Measurements from ENCODE around the gene TSPAN1.

The TSPAN1 gene, protein sequence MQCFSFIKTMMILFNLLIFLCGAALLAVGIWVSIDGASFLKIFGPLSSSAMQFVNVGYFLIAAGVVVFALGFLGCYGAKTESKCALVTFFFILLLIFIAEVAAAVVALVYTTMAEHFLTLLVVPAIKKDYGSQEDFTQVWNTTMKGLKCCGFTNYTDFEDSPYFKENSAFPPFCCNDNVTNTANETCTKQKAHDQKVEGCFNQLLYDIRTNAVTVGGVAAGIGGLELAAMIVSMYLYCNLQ

DNA sequence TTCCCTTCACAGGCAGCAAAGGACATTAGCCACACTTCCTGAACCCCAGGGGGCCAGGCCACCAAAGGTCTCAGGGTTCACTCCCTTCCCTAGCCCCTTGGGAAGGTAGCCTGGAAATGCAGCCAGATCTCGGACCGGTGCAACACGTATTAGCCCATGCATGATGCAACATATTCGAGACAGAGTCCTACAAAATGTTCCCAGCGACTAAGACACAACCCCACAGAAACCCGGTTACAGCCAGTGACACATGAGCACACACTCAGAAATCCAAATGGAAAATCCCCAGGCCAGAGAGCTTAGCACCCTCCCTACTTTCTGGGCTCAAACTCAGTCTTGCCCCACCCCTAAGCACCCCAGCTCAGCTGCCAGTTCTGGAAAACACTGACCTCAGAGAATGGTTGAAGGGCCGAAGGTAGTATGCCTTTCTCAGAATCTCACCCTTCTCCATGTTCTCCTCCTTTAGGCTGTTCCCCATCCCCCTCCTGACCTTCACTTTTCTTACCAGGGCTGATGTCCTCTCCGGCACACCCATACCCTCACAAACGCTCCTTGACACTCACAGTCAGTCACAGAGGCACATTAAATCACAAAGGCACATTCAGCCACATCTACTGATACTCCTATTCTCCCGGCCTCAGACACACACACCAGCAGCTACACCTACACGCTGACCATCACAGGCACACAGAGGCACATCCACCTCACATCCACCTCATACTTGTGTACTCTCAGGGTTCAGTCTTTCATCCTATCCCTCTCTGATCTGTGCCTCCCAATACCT lies at the start of gene TSPAN1:
Gene TSPAN1, plus strand, starts transcription at position 640 of the 784 bp plus-strand sequence. CDS start 6,021 bp downstream, outside the sequence.
- DNase-seq, result no peak

GRCh38 chr1:46128344-46128743 lies 46.5 kb upstream of the TSPAN1 start:
- no peak for DNase-seq

DNA sequence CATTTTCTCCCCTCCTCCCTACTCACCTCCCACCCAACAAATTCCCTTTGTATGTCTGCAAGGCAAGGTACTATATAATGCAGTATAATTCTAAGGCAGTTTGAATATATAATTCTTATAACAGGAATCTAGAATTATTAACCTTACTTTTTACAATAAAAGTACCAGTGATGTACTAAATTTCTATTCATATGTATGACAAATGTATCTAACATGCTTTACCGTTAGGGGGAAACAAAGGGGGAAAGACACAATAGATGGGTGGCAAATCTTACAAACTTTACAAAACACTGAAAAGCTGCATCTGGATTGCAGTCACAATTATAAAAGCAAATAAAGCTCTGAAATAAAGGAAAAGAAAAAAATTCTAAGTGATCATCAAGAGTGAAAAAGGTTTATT lies 44.8 kb upstream of the TSPAN1 start:
- no peak for DNase-seq

- DNase-seq, result no peak
These were observed 44.3 kb upstream of the TSPAN1 start for GRCh38 chr1:46130606-46131005.

DNA sequence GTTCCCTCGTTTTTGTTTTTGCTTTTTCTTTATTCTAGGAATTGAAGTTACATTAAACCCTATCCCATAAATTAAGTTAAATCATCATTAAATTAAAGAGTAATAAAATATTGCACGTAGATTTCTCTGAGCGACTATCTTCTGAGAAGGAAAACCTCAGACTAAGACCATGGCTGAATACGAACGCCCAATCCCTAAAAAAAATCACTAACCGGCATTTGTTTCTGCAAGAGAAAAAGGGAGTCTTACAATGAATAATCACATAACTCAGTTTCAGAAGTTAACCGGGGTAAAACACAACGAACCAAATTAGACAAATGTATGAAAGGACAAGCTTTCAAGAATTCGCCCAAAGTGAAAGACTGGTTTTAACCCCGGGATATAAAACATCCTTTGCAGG lies 43.8 kb upstream of the TSPAN1 start:
- no peak for DNase-seq

DNA sequence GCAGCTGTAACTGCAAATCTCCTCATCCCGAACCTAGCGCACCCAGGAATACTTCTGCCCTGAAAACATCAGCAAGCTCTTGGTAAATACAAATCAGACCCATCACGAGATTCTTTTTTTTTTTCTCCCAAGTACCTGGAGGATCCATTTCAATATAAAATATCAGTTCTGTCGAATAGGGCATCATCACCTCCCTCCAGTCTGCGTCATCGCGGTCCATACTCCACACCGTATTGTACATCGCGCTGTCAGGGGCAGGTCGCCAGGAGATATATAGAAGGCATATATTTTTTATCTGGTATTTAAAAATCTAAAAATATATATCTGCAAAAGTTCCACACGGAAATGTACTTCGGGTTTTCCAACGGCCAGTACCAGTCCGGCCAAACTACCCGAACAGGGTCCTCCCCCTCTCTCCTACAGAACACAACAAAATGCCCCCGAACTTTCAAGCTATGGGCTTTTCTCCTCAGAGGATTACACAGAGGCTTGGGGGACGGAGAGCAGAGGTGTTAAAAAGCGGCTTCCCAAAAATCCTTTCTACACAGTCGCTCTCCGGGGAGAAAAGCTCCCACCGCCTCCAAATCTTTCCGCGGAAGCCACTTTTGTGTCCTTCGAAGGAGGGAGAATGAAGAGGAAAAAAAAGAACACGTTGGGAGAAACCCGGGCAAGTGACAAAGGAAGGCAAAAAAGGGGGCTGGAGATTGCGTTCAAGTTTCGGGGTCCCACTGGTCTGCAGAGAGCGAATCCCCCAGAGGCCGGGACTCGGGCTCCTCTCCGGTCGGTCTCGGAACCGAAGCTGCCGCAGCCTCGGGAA lies 43.0 kb upstream of the TSPAN1 start:
- peak; percentile 15 for DNase-seq

- peak; percentile 97 for DNase-seq
These were observed 42.2 kb upstream of the TSPAN1 start, which contains the start of gene PIK3R3 for GRCh38 chr1:46132529-46133180. Gene PIK3R3, minus strand, starts transcription at chr1:46132629. Its CDS starts 677 bp downstream, at chr1:46131952.

- DNase-seq, result no peak
These were observed 41.7 kb upstream of the TSPAN1 start for GRCh38 chr1:46133181-46133658.

DNA sequence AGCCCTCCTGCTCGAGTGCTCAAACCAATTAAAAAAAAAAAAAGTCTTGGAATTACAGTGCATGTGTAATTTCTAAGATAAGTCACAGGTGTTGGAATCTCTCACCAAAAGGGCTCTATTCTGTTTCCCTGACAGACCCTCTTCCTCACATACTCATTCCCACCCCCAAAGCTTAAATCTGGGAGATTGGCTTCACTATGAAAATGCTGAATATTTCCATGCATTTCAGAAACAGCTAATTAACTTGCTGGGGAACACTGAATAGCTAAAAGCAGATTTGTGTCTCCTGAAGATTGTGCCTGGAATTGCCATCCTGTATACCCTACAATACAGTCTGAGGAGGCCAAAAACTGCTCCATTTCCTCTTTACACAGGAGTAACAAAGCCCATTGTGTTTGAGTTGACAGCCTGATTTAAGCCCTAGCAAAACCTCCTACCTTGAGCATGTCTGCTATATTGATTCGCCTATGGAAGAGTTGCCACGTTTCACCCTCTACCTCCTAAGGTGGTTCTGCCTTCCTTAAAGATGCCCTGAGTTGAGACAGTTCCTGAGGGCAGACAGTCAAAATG lies 41.0 kb upstream of the TSPAN1 start:
- no peak for DNase-seq

- no peak for DNase-seq
These were observed 40.1 kb upstream of the TSPAN1 start for GRCh38 chr1:46134660-46135331.

- DNase-seq, result no peak
These were observed 38.2 kb upstream of the TSPAN1 start for GRCh38 chr1:46136711-46137110.

GRCh38 chr1:46137916-46138315 lies 37.0 kb upstream of the TSPAN1 start:
- DNase-seq, result no peak

- no peak for DNase-seq
These were observed 26.6 kb upstream of the TSPAN1 start for GRCh38 chr1:46148318-46148717.

GRCh38 chr1:46150085-46150484 lies 24.8 kb upstream of the TSPAN1 start:
- no peak for DNase-seq

GRCh38 chr1:46152016-46152415 lies 22.9 kb upstream of the TSPAN1 start:
- DNase-seq, result peak; percentile 74

- no peak for DNase-seq
These were observed 21.7 kb upstream of the TSPAN1 start for GRCh38 chr1:46153228-46153627.

GRCh38 chr1:46153732-46154131 lies 21.2 kb upstream of the TSPAN1 start:
- no peak for DNase-seq

- DNase-seq, result no peak
These were observed 17.0 kb upstream of the TSPAN1 start for GRCh38 chr1:46157916-46158311.

DNA sequence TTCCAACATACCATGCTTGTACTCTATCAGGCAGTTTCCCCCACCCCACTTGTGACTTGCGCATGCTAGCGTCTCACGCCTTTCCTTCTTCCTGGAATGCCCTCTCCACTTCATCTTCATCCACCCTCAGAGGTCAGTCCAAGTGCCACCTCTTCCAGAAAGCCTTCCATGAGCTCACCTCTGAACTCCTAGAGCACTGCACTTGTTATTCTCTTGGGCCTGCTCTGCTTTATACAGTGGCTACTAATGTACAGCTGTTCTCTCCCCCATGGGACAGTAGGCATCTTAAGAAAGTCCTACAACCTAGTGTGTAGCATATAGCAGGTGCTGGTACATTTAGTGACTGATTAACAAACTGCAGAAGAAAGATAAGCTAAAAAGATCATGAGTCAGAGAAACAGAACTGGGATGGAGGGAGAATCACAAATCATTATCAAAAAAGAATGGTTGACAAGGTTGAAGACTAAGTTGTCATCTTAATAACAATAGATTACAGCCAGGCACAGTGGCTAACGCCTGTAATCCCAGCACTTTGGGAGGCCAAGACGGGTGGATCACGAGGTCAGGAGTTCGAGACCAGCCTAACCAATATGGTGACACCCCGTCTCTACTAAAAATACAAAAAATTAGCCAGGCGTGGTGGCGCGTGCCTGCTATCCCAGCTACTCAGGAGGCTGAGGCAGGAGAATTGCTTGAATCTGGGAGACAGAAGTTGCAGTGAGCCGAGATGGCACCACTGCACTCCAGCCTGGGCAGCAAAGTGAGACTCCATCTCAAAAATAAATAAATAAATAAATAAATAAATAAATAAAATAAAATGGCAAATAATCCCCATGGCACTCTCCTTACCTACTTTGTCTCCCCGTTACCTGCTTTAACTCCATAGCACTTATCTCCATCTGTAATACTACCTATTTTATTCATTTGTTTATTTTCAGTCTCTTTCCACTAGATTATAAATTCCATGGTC lies 16.3 kb upstream of the TSPAN1 start:
- no peak for DNase-seq

DNA sequence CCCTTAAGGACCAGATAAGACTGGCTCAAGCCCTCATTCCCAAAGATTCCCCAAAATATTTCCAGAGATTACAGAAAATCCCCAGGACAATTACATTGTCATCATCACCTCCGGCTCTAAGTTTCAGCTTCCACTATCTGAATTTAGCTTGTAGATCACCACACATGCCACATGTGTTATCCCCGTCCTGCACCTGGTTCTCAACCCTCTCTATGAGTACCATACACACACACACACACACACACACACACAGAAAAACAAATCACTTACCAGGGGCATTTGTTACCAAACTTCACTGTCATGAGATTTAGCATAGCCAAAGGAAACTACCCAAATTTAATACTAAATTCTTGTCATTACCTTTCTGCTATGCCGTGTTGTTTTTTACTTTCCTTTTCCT lies 15.4 kb upstream of the TSPAN1 start:
- no peak for DNase-seq

- DNase-seq, result no peak
These were observed 14.7 kb upstream of the TSPAN1 start for GRCh38 chr1:46160212-46160611.
